Retinal pigment epithelial cell (primary cell): ENCODE data around the gene CORIN.
"Not testable (repeated sequence)": the region's sequence is repeated elsewhere in the genome, so short reads cannot be mapped to it uniquely, and the experiment has no call there.

Experiments used
- DNase-seq: peaks from one replicate; pipeline ENCODE4 v3.0.0-alpha.2; 2010; ENCODE audit warnings: low read depth
- H3K4me3 ChIP-seq: 2 replicates; pipeline ENCODE4 v1.5.1; 2011; ENCODE audit warnings: mild to moderate bottlenecking, low read length, control low read depth, moderate library complexity
- CTCF ChIP-seq: conservative IDR thresholded peaks from 2 replicates; pipeline ENCODE4 v1.5.1; 2011; ENCODE audit warnings: low read depth, low read length, control low read depth, inconsistent platforms

The CORIN gene

GRCh38 chr4:47695260-47695659, 142.6 kb downstream of the CORIN start:
- TF ChIP-seq CTCF: no peak
- H3K4me3 ChIP-seq: no peak overlapping the region
- DNase-seq: no peak

- H3K4me3 ChIP-seq: no peak overlapping the region
Observed at GRCh38 chr4:47694322-47694721, 143.5 kb downstream of the CORIN start.

GRCh38 chr4:47692691-47693090, 145.2 kb downstream of the CORIN start:
- TF ChIP-seq CTCF: no peak
- no peak overlapping the region for H3K4me3 ChIP-seq

More at GRCh38 chr4:47694322-47694721, 143.5 kb downstream of the CORIN start:
- DNase-seq: no peak
- TF ChIP-seq CTCF: no peak

GRCh38 chr4:47691757-47692383, 146.0 kb downstream of the CORIN start:
- DNase-seq, H3K4me3 ChIP-seq: not testable (repeated sequence)

More at GRCh38 chr4:47692691-47693090, 145.2 kb downstream of the CORIN start:
- DNase-seq: no peak

GRCh38 chr4:47690611-47691010, 147.3 kb downstream of the CORIN start:
- DNase-seq: no peak
- no peak overlapping the region for H3K4me3 ChIP-seq
- TF ChIP-seq CTCF: no peak

- DNase-seq: peak; percentile 5
- TF ChIP-seq CTCF: peak; percentile 89
Observed at GRCh38 chr4:47686294-47686872, 151.5 kb downstream of the CORIN start.

GRCh38 chr4:47675806-47676205, 162.1 kb downstream of the CORIN start:
- H3K4me3 ChIP-seq: no peak overlapping the region
- TF ChIP-seq CTCF: no peak
- no peak for DNase-seq

More at GRCh38 chr4:47686294-47686872, 151.5 kb downstream of the CORIN start:
- no peak overlapping the region for H3K4me3 ChIP-seq
